Measurements from ENCODE around the gene TAGLN2.

TAGLN2 gene

DNA sequence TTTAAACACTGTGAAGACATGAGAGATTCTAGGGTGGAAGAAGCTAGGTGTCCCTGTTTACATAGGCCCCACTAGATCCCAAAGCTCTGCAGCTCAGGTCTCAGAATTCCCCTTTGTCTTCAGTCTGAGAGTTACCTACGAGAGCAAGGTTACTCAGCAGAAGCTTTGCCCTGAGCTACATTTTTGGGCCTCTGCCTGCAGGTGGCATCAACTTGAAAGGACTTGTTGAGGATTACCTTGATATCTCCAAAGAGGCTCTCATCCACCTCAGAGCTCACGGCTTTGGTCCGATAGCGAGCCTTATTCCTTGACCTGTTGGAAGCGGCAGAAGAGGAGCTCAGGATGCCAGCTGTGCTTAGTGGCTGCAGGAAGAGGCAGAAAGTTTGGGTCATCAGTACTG is 32.4 kb downstream of the TAGLN2 start:
- Histone ChIP-seq H3K79me2 (no peaks in the 10 kb centered on the region), H3K27ac (no peak overlapping the region), H3K4me1 (no peaks in the 10 kb centered on the region), H3K27me3 (ENCODE audit: control insufficient read depth, insufficient read depth, low read length) (no peaks in the 10 kb centered on the region), H2AFZ (no peak overlapping the region), H3K36me3 (ENCODE audit: control insufficient read depth, insufficient read depth, low read length) (no peaks in the 10 kb centered on the region), H3K9ac (no peak overlapping the region), H3K4me2 (ENCODE audit: low read length) (no peak overlapping the region), H3K9me3 (ENCODE audit: control insufficient read depth, low read length) (no peaks in the 10 kb centered on the region), H3K4me3 (ENCODE audit: low read depth, low read length) (no peak overlapping the region)
- TF ChIP-seq, protein P1, sequence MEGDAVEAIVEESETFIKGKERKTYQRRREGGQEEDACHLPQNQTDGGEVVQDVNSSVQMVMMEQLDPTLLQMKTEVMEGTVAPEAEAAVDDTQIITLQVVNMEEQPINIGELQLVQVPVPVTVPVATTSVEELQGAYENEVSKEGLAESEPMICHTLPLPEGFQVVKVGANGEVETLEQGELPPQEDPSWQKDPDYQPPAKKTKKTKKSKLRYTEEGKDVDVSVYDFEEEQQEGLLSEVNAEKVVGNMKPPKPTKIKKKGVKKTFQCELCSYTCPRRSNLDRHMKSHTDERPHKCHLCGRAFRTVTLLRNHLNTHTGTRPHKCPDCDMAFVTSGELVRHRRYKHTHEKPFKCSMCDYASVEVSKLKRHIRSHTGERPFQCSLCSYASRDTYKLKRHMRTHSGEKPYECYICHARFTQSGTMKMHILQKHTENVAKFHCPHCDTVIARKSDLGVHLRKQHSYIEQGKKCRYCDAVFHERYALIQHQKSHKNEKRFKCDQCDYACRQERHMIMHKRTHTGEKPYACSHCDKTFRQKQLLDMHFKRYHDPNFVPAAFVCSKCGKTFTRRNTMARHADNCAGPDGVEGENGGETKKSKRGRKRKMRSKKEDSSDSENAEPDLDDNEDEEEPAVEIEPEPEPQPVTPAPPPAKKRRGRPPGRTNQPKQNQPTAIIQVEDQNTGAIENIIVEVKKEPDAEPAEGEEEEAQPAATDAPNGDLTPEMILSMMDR (IDR thresholded peaks at IDR 0.05) = no peak

GRCh38 chr1:159891275-159892157 is 33.8 kb downstream of the TAGLN2 start:
- Histone ChIP-seq H2AFZ (no peak overlapping the region), H3K79me2 (no peaks in the 10 kb centered on the region), H3K4me1 (no peaks in the 10 kb centered on the region), H3K9ac (no peak overlapping the region), H3K27me3 (ENCODE audit: control insufficient read depth, insufficient read depth, low read length) (no peaks in the 10 kb centered on the region), H3K4me2 (ENCODE audit: low read length) (no peak overlapping the region), H3K36me3 (ENCODE audit: control insufficient read depth, insufficient read depth, low read length) (no peaks in the 10 kb centered on the region), H3K27ac (no peak overlapping the region), H3K9me3 (ENCODE audit: control insufficient read depth, low read length) (no peaks in the 10 kb centered on the region), H3K4me3 (ENCODE audit: low read depth, low read length) (no peak overlapping the region)
- TF ChIP-seq, protein P1 (IDR thresholded peaks at IDR 0.05) = peak; percentile 84

DNA sequence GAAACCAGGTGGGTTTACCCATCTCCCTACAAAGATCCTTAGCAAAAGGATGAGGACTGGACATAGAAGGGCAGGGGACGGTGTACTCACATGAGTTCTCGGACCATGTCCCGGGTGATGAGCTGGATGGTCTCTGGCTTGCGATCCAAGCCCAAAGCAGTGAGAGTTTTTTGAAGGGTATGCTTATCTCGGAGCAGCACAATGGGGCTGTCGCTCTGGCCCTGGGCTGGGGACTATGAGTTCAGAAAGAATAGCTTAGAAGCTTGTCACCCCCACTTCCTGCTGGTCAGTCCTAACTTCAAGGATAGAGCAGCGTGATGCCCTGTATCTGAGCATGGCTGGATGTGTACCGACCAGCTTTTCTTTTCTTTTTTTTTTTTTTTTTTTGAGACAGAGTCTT is 34.9 kb downstream of the TAGLN2 start:
- no peak overlapping the region for H2AFZ ChIP-seq
- no peak overlapping the region for H3K9ac ChIP-seq
- H3K79me2 ChIP-seq = no peaks in the 10 kb centered on the region
- H3K4me2 ChIP-seq (ENCODE audit: low read length) = no peak overlapping the region
- H3K9me3 ChIP-seq (ENCODE audit: control insufficient read depth, low read length) = no peaks in the 10 kb centered on the region
- no peaks in the 10 kb centered on the region for H3K36me3 ChIP-seq (ENCODE audit: control insufficient read depth, insufficient read depth, low read length)
- TF ChIP-seq, protein P1 (IDR thresholded peaks at IDR 0.05) = no peak
- no peak overlapping the region for H3K4me3 ChIP-seq (ENCODE audit: low read depth, low read length)
- H3K27me3 ChIP-seq (ENCODE audit: control insufficient read depth, insufficient read depth, low read length) = no peaks in the 10 kb centered on the region
- peak overlapping the region; percentile 62 for H3K27ac ChIP-seq
- no peaks in the 10 kb centered on the region for H3K4me1 ChIP-seq

DNA sequence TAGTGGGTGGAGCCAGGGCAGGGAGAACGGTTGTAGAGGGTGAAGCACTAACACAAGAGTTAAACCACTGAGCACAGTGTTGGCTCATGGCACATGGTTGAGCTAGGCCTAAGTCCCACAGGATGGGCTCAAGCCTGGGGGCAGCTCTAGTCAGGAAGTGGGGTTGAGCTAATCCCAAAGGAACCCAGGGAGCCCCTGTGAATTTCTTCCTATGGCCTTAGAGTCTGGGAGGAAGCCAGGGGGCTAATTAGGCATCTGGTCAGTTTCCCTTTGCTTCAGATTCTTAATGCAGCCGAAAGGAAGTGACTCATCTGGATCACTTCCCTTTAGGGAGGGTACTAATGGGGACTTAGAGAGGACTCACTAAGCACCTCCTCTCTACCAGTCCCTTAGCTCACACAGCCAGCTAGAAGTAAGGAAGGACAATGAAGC is 35.5 kb downstream of the TAGLN2 start:
- no peak overlapping the region for H3K9ac ChIP-seq

More for the DNA sequence above, 35.5 kb downstream of the TAGLN2 start:
- Histone ChIP-seq H3K4me2 (ENCODE audit: low read length) (no peak overlapping the region), H3K27ac (peak overlapping the region; percentile 62), H2AFZ (peak overlapping the region; percentile 18), H3K27me3 (ENCODE audit: control insufficient read depth, insufficient read depth, low read length) (no peaks in the 10 kb centered on the region), H3K4me3 (ENCODE audit: low read depth, low read length) (no peak overlapping the region), H3K36me3 (ENCODE audit: control insufficient read depth, insufficient read depth, low read length) (no peaks in the 10 kb centered on the region), H3K79me2 (no peaks in the 10 kb centered on the region), H3K9me3 (ENCODE audit: control insufficient read depth, low read length) (no peaks in the 10 kb centered on the region), H3K4me1 (no peaks in the 10 kb centered on the region)
- TF ChIP-seq, protein P1 (IDR thresholded peaks at IDR 0.05) = no peak

All from parathyroid adenoma (tissue), 2 donors.